ENCODE results near the gene SEMA4D.

DNA sequence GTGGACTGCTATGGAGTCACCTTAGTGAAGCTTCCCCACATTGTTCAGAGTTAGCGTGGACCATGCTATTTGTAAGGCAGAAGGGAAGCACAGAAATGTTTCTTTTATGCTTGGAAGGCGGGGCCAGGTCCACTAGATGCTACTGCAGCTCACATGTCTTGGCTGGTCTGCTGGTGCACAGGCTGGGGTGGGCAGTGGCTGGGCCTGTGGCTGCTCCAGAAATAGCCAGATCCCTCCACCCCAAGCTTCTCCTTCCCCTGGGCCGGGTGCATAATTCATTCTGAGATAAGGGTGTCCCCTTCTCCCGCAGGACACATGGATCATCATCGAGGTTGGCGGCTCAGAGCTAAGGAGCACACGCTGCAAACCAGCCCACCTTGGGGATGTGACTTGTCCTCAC is 14.5 kb upstream of the SEMA4D start:
- TF ChIP-seq POLR2A (IDR thresholded peaks at IDR 0.05; ENCODE audit: low read length), result no peak
- TF ChIP-seq GATA1 (IDR thresholded peaks at IDR 0.05; ENCODE audit: low read depth, low read length), result no peak

Data from erythroblast (primary cell).